ENCODE data around the gene PRDM12. TPM values are rescaled to one million over a fixed set of nuclear protein-coding genes. Genes with fewer than 3 reads are reported as not detected.

The PRDM12 gene
- total and polyA plus RNA-seq, 2 donors from 2014 or later: not detected

DNA sequence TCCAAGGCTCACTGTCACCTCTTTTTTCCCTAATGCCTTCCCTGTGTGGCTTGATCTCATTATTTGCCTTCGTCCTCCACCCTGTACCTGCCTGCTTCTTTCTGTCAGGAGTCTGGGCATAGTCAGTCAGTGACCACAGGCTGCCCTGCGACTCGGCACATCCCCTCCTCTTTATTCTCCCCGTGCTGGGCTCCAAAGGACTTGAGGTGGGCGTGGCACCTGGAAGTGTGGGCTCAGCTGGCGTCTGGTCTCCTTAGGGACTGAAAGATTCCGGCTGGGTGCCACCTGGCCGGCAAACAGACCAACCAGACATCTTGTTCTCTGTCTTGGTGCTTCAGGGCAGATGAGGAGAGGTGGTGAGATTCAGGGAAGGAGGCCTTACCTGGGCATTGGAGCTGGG is 29.6 kb upstream of the PRDM12 start:
- Histone ChIP-seq H3K36me3 (ENCODE audit: control insufficient read depth in 2 of 3, insufficient read depth in 3 of 3, low read length in 3 of 3) (peaks cover 0 to 24% (median 23%) of the 10 kb centered on the region in 3 donors), H3K27ac (ENCODE audit: low read depth in 2 of 2, low read length in 2 of 2) (no peak overlapping the region), H3K4me3 (ENCODE audit: low read length in 3 of 3) (no peak overlapping the region), H3K4me1 (ENCODE audit: control insufficient read depth in 2 of 3, insufficient read depth in 2 of 3, low read depth in 1 of 3, low read length in 3 of 3) (no peaks in the 10 kb centered on the region), H3K9ac (ENCODE audit: low read length in 3 of 3) (no peak overlapping the region), H3K9me3 (ENCODE audit: control insufficient read depth in 2 of 3, insufficient read depth in 1 of 3, low read length in 3 of 3) (no peaks in the 10 kb centered on the region), H3K27me3 (ENCODE audit: control insufficient read depth, insufficient read depth, low read length) (no peaks in the 10 kb centered on the region)
- FAIRE-seq (no peak), DNase-seq (no peak)
- intact Hi-C loops (cut with DNase I): no loop called here
- TF ChIP-seq, protein P1, sequence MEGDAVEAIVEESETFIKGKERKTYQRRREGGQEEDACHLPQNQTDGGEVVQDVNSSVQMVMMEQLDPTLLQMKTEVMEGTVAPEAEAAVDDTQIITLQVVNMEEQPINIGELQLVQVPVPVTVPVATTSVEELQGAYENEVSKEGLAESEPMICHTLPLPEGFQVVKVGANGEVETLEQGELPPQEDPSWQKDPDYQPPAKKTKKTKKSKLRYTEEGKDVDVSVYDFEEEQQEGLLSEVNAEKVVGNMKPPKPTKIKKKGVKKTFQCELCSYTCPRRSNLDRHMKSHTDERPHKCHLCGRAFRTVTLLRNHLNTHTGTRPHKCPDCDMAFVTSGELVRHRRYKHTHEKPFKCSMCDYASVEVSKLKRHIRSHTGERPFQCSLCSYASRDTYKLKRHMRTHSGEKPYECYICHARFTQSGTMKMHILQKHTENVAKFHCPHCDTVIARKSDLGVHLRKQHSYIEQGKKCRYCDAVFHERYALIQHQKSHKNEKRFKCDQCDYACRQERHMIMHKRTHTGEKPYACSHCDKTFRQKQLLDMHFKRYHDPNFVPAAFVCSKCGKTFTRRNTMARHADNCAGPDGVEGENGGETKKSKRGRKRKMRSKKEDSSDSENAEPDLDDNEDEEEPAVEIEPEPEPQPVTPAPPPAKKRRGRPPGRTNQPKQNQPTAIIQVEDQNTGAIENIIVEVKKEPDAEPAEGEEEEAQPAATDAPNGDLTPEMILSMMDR (IDR thresholded peaks at IDR 0.05; ENCODE audit: borderline replicate concordance, extremely low read depth, insufficient read depth): no peak

DNA sequence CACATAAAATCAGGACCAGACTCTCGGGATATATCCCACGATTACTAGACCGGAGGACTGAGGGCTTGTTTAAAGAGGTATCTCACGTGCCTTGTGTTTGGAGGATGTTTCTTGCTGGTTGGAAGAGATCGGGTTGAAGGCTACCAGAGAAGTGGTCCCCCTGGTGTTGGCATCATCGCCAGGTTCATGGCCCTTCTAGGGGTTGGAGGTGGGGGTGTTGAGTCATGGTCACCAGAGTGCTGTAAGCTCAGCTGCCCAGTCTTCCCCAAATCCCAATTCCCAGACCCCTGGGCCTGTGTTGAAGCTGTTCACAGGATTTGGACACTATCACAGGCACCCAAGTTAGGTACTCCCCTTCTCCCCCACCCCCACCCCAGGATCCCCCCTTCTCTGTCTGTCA is 29.1 kb upstream of the PRDM12 start:
- intact Hi-C loops (cut with DNase I): no loop called here
- DNase-seq: no peak
- Histone ChIP-seq H3K4me3 (ENCODE audit: low read length in 3 of 3) (no peak overlapping the region), H3K9me3 (ENCODE audit: control insufficient read depth in 2 of 3, insufficient read depth in 1 of 3, low read length in 3 of 3) (no peaks in the 10 kb centered on the region), H3K27ac (ENCODE audit: low read depth in 2 of 2, low read length in 2 of 2) (no peak overlapping the region), H3K27me3 (ENCODE audit: control insufficient read depth, insufficient read depth, low read length) (no peaks in the 10 kb centered on the region), H3K9ac (ENCODE audit: low read length in 3 of 3) (no peak overlapping the region), H3K36me3 (ENCODE audit: control insufficient read depth in 2 of 3, insufficient read depth in 3 of 3, low read length in 3 of 3) (peaks cover 0 to 23% (median 18%) of the 10 kb centered on the region in 3 donors), H3K4me1 (ENCODE audit: control insufficient read depth in 2 of 3, insufficient read depth in 2 of 3, low read depth in 1 of 3, low read length in 3 of 3) (no peaks in the 10 kb centered on the region)
- no peak for FAIRE-seq
- TF ChIP-seq, protein P1 (IDR thresholded peaks at IDR 0.05; ENCODE audit: borderline replicate concordance, extremely low read depth, insufficient read depth): no peak

DNA sequence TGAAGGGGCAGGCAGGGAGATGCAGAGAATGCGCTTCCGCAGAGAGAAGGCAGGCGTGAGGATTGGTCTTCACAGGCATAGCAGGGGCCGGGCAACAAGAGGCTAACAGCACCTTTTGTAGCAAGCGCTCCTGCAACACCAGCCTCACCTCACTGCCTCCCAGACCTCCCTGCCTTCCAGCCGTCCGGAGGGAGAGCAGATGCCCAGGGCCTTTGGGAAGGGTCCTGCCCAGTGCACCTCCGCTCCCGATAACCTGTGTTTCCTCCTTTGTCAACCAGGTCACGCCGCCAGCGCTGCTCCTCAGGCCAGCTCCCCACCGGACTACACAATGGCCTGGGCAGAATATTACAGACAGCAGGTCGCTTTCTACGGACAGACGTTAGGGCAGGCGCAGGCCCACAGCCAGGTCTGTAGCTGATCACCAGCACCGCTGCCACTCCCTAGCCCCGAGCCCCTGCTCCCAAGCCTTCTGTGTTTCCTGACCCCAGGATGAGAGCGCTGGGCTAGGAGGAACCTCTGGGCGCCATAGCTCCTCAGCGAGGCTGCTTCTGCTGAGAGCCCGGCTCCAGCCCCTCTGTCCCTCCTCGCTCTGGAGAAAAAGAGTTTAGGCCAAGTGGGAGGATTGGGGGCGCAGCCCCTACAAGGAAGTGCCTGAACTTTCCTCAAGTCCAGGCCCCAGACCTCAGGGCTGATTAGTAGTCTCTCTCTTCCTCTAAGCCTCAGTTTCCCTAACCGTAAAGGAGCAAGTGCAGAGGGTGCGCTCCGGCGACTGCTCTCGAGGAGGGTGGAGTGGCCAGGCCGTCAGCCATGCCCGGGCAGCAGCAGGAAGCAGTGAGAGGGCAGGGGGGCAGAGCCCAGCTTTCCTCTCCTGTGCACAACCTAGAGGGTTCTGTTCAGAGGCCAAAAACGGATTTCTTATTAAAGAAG is 28.4 kb upstream of the PRDM12 start:
- TF ChIP-seq, protein P1 (IDR thresholded peaks at IDR 0.05; ENCODE audit: borderline replicate concordance, extremely low read depth, insufficient read depth): no peak
- Histone ChIP-seq H3K9me3 (ENCODE audit: control insufficient read depth in 2 of 3, insufficient read depth in 1 of 3, low read length in 3 of 3) (no peaks in the 10 kb centered on the region), H3K36me3 (ENCODE audit: control insufficient read depth in 2 of 3, insufficient read depth in 3 of 3, low read length in 3 of 3) (peaks cover 0 to 19% (median 11%) of the 10 kb centered on the region in 3 donors), H3K9ac (ENCODE audit: low read length in 3 of 3) (no peak overlapping the region), H3K27ac (ENCODE audit: low read depth in 2 of 2, low read length in 2 of 2) (no peak overlapping the region), H3K4me1 (ENCODE audit: control insufficient read depth in 2 of 3, insufficient read depth in 2 of 3, low read depth in 1 of 3, low read length in 3 of 3) (no peaks in the 10 kb centered on the region), H3K27me3 (ENCODE audit: control insufficient read depth, insufficient read depth, low read length) (no peaks in the 10 kb centered on the region), H3K4me3 (ENCODE audit: low read length in 3 of 3) (no peak overlapping the region)
- DNase-seq (no peak), FAIRE-seq (no peak)
- intact Hi-C loops (cut with DNase I): no loop called here
